Keratinocyte (primary cell): Measurements from ENCODE around the gene PHKA1. TPM values are rescaled to one million over a fixed set of nuclear protein-coding genes. Genes with fewer than 3 reads are reported as not detected.

Experiments
- DNase-seq: peaks from one replicate; pipeline ENCODE4 v3.0.0-alpha.2; 2011; ENCODE audit warnings: low read depth, missing footprints, low spot score
- FAIRE-seq: peaks from 2 replicates; lab custom pipeline; 2011; peaks lifted over from hg19 to GRCh38; lab: Jason Lieb, UNC
- H2AFZ ChIP-seq: 2 replicates; pipeline ENCODE4 v1.6.0; 2012; ENCODE audit warnings: low read length, control low read depth, inconsistent platforms; ENCODE audit not compliant: control insufficient read depth
- H3K27ac ChIP-seq: 2 replicates; pipeline ENCODE4 v1.5.1; 2011; ENCODE audit warnings: low read length; ENCODE audit not compliant: control insufficient read depth, insufficient read depth
- H3K27me3 ChIP-seq: 3 replicates; pipeline ENCODE4 v1.6.0; 2011; ENCODE audit warnings: low read length; ENCODE audit not compliant: control insufficient read depth, insufficient read depth; ENCODE audit errors: extremely low read depth
- H3K36me3 ChIP-seq, 2 experiments: 2 replicates in 1 of 2; 3 replicates in 1 of 2; pipeline ENCODE4 v1.5.1; 2011; ENCODE audit warnings: low read length in 2 of 2, mild to moderate bottlenecking in 1 of 2; ENCODE audit not compliant: control insufficient read depth in 2 of 2, insufficient read depth in 2 of 2; ENCODE audit errors: extremely low read depth in 1 of 2
- H3K4me1 ChIP-seq: 3 replicates; pipeline ENCODE4 v1.5.1; 2011; ENCODE audit warnings: low read length; ENCODE audit not compliant: control insufficient read depth, insufficient read depth; ENCODE audit errors: extremely low read depth
- H3K4me2 ChIP-seq: 3 replicates; pipeline ENCODE4 v1.6.0; 2011; ENCODE audit warnings: low read depth, low read length; ENCODE audit not compliant: control insufficient read depth, insufficient read depth; ENCODE audit errors: extremely low read depth
- H3K4me3 ChIP-seq, 3 experiments: fragments of 200-600 bp in 1 of 3; sonication (generic) in 1 of 3; 2 replicates in 2 of 3; 3 replicates in 1 of 3; pipeline ENCODE4 v1.5.1; 2011 to 2016; ENCODE audit warnings: low read length in 3 of 3, mild to moderate bottlenecking in 3 of 3, control low read depth in 2 of 3, inconsistent platforms in 1 of 3, low read depth in 1 of 3, mixed read lengths in 1 of 3, mixed run types in 1 of 3, moderate library complexity in 1 of 3; ENCODE audit not compliant: control insufficient read depth in 2 of 3, insufficient read depth in 2 of 3; ENCODE audit errors: extremely low read depth in 1 of 3
- H3K79me2 ChIP-seq: 2 replicates; pipeline ENCODE4 v1.6.0; 2012; ENCODE audit warnings: low read length; ENCODE audit not compliant: control insufficient read depth, insufficient read depth
- H3K9ac ChIP-seq: 3 replicates; pipeline ENCODE4 v1.6.0; 2011; ENCODE audit warnings: low read length; ENCODE audit not compliant: control insufficient read depth, insufficient read depth; ENCODE audit errors: extremely low read depth
- H3K9me1 ChIP-seq: 3 replicates; pipeline ENCODE4 v1.6.0; 2011; ENCODE audit warnings: low read length; ENCODE audit not compliant: control insufficient read depth, insufficient read depth; ENCODE audit errors: extremely low read depth
- H3K9me3 ChIP-seq: 2 replicates; pipeline ENCODE4 v1.5.1; 2012; ENCODE audit warnings: low read depth, low read length; ENCODE audit not compliant: control insufficient read depth
- H4K20me1 ChIP-seq: 3 replicates; pipeline ENCODE4 v1.6.0; 2011; ENCODE audit warnings: low read length; ENCODE audit not compliant: control insufficient read depth, insufficient read depth; ENCODE audit errors: extremely low read depth
- CTCF ChIP-seq, 3 experiments: IDR thresholded peaks in 1 of 3; conservative IDR thresholded peaks in 1 of 3; optimal IDR thresholded peaks in 1 of 3; 2 replicates in 2 of 3; 3 replicates in 1 of 3; pipeline versions ENCODE3 to v1.5.1; 2011; ENCODE audit warnings: low read length in 3 of 3, mild to moderate bottlenecking in 3 of 3, moderate library complexity in 2 of 3, control low read depth in 1 of 3, inconsistent platforms in 1 of 3; ENCODE audit not compliant: insufficient read depth in 2 of 3; ENCODE audit errors: extremely low read depth in 1 of 3
- EZH2 ChIP-seq: IDR thresholded peaks from one replicate; pipeline ENCODE4 v1.6.1; 2012; ENCODE audit warnings: inconsistent platforms, mild to moderate bottlenecking, low read length, moderate library complexity
- dilution Hi-C: fragments of 300-500 bp; cut with MboI; formaldehyde crosslinking; loops from one replicate; pipeline ENCODE4 v1.7.0; 2020; ENCODE audit warnings: low sequenced_read_pairs; ENCODE audit not compliant: extremely low pct_ligation_motif_present
- polyA plus RNA-seq, 5 experiments: library from polyadenylated mRNA; depleted of rRNA in 3 of 5; stranded (reverse) in 3 of 5; stranded (forward) in 1 of 5; unstranded in 1 of 5; fragments of >200 nt; gene quantifications; 1 replicate in 1 of 5; 2 replicates in 3 of 5; 3 replicates in 1 of 5; pipeline versions ENCODE4 v1.2.1 to v1.2.3, GENCODE V29; 2011 to 2012; ENCODE audit warnings: missing spikeins in 2 of 5, low read depth in 1 of 5, low replicate concordance in 1 of 5

PHKA1 gene
- polyA plus RNA-seq, 1 donor (not counting 4 experiments of a cell fraction or from before 2014, with no cell fraction given): 7.1 TPM

- dilution Hi-C loops: no loop called here
- H3K4me3 ChIP-seq: no peak overlapping the region
- DNase-seq (no peak), FAIRE-seq (no peak)
- H3K9me1 ChIP-seq: no peaks in the 10 kb centered on the region
- H4K20me1 ChIP-seq: no peaks in the 10 kb centered on the region
- H3K9ac ChIP-seq: no peak overlapping the region
- no peak overlapping the region for H2AFZ ChIP-seq
- TF ChIP-seq CTCF (optimal IDR thresholded peaks at IDR 0.05 in 1 of 3, IDR thresholded peaks at IDR 0.05 in 1 of 3, conservative IDR thresholded peaks at IDR 0.05 in 1 of 3; ENCODE audit: extremely low read depth in 1 of 3, insufficient read depth in 2 of 3, low read length in 3 of 3) (no peak), EZH2 (no peak)
- H3K4me2 ChIP-seq: no peak overlapping the region
- no peaks in the 10 kb centered on the region for H3K79me2 ChIP-seq
- H3K27ac ChIP-seq: no peak overlapping the region
- no peaks in the 10 kb centered on the region for H3K27me3 ChIP-seq
- H3K36me3 ChIP-seq: no peaks in the 10 kb centered on the region
- H3K4me1 ChIP-seq: no peaks in the 10 kb centered on the region
- H3K9me3 ChIP-seq: no peaks in the 10 kb centered on the region
Measured at GRCh38 chrX:72652082-72652481, 62.0 kb downstream of the PHKA1 start.

GRCh38 chrX:72644946-72645345, 69.2 kb downstream of the PHKA1 start:
- Histone ChIP-seq H4K20me1 (no peaks in the 10 kb centered on the region), H3K27ac (no peak overlapping the region), H3K9ac (no peak overlapping the region), H3K36me3 (no peaks in the 10 kb centered on the region), H3K4me1 (peaks cover 3% of the 10 kb centered on the region), H3K9me1 (no peaks in the 10 kb centered on the region), H3K79me2 (no peaks in the 10 kb centered on the region), H3K4me2 (peak overlapping the region; percentile 6), H3K27me3 (no peaks in the 10 kb centered on the region), H2AFZ (no peak overlapping the region), H3K4me3 (no peak overlapping the region), H3K9me3 (no peaks in the 10 kb centered on the region)
- DNase-seq (no peak), FAIRE-seq (no peak)
- TF ChIP-seq EZH2 (no peak), CTCF (optimal IDR thresholded peaks at IDR 0.05 in 1 of 3, IDR thresholded peaks at IDR 0.05 in 1 of 3, conservative IDR thresholded peaks at IDR 0.05 in 1 of 3; ENCODE audit: extremely low read depth in 1 of 3, insufficient read depth in 2 of 3, low read length in 3 of 3) (no peak)
- dilution Hi-C loops: no loop called here
